Loucy (cell line): ENCODE measurements around the gene SELENON.

Experiments
- EZH2phosphoT487 ChIP-seq: fragments of 200-600 bp; IDR thresholded peaks from 2 replicates; pipeline ENCODE4 v1.6.1; 2018; ENCODE audit warnings: antibody characterized with exemption, mild to moderate bottlenecking, moderate library complexity, borderline replicate concordance
- TF ChIP-seq, protein P1 (sequence below): fragments of 200-600 bp; sonication (generic); conservative IDR thresholded peaks from 2 replicates; pipeline ENCODE4 v1.5.1; 2014; ENCODE audit warnings: mild to moderate bottlenecking, antibody characterized with exemption, low read length

DNA sequence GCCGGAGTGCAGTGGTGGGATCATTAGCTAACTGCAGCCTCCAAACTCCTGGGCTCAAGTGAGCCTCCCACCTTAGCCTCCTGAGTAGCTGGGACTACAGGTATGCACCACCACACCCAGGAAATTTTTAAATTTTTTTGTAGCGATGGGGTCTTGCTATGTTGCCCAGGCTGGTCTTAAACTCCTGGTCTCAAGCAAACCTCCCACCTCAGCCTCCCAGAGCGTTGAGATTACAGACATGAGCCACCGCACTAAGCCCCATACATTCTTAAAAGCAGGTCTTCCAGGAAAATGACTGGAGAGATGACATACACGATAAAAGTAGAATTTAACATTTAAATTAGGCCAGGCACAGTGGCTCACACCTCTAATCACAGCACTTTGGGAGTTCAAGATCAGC, 33.2 kb downstream of the SELENON start:
- TF ChIP-seq, protein P1, sequence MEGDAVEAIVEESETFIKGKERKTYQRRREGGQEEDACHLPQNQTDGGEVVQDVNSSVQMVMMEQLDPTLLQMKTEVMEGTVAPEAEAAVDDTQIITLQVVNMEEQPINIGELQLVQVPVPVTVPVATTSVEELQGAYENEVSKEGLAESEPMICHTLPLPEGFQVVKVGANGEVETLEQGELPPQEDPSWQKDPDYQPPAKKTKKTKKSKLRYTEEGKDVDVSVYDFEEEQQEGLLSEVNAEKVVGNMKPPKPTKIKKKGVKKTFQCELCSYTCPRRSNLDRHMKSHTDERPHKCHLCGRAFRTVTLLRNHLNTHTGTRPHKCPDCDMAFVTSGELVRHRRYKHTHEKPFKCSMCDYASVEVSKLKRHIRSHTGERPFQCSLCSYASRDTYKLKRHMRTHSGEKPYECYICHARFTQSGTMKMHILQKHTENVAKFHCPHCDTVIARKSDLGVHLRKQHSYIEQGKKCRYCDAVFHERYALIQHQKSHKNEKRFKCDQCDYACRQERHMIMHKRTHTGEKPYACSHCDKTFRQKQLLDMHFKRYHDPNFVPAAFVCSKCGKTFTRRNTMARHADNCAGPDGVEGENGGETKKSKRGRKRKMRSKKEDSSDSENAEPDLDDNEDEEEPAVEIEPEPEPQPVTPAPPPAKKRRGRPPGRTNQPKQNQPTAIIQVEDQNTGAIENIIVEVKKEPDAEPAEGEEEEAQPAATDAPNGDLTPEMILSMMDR: no peak
- TF ChIP-seq EZH2phosphoT487: no peak
